Panc1 (cell line): ENCODE results near the gene CPZ.

Source experiments
- POLR2AphosphoS5 ChIP-seq: IDR thresholded peaks from 2 replicates; pipeline ENCODE4 v1.6.1; 2012; ENCODE audit warnings: mild to moderate bottlenecking, low read depth, low read length, moderate library complexity
- SIN3A ChIP-seq: IDR thresholded peaks from 2 replicates; pipeline ENCODE4 v1.6.1; 2012; ENCODE audit warnings: low read depth, mild to moderate bottlenecking, low read length, moderate library complexity, borderline replicate concordance; ENCODE audit not compliant: insufficient read depth
- TF ChIP-seq, protein P1 (sequence below): fragments of 450-650 bp; IDR thresholded peaks from 2 replicates; pipeline ENCODE4 v1.5.1; 2017; ENCODE audit warnings: mild to moderate bottlenecking
- TF ChIP-seq, protein P2 (sequence below), 2 experiments: IDR thresholded peaks; 2 replicates each; pipeline ENCODE4 v1.6.1; 2011 to 2012; ENCODE audit warnings: low read depth in 2 of 2, control low read depth in 1 of 2, low read length in 1 of 2, mild to moderate bottlenecking in 1 of 2, moderate library complexity in 1 of 2; ENCODE audit not compliant: insufficient read depth in 1 of 2

DNA sequence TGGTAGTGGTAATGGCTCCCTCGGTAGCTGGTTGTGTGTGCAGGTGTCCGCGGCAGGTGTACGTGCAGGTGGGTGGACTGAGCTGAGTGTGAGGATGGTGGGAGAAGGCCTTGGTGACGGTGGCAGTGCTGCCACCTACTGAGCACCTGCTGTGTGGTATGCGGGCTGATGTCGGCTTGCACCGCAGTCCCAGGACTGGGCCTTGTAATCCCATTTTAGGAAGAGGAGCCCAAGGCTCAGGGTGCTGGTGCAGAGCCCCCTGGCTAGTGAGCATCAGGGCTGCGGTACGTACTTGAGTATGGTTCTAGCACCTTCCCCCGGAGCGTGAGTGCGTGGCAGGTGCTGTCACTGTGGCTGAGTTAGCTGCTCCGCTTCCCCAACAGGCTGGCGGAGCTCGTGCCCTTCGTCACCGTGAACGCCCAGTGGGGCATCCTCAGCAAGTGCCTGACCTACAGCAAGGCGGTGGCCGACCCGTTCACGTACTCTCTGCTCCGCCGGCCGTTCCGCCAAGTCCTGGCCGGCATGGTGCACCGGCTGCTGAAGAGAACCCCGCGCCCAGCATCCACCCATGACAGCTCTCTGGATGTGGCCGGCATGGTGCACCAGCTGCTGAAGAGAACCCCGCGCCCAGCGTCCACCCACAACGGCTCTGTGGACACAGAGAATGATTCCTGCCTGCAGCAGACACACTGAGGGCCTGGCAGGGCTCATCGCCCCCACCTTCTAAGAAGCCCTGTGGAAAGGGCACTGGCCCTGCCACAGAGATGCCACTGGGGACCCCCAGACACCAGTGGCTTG, 5.7 kb upstream of the CPZ start:
- TF ChIP-seq POLR2AphosphoS5 (no peak), SIN3A (no peak)
- TF ChIP-seq, protein P1, sequence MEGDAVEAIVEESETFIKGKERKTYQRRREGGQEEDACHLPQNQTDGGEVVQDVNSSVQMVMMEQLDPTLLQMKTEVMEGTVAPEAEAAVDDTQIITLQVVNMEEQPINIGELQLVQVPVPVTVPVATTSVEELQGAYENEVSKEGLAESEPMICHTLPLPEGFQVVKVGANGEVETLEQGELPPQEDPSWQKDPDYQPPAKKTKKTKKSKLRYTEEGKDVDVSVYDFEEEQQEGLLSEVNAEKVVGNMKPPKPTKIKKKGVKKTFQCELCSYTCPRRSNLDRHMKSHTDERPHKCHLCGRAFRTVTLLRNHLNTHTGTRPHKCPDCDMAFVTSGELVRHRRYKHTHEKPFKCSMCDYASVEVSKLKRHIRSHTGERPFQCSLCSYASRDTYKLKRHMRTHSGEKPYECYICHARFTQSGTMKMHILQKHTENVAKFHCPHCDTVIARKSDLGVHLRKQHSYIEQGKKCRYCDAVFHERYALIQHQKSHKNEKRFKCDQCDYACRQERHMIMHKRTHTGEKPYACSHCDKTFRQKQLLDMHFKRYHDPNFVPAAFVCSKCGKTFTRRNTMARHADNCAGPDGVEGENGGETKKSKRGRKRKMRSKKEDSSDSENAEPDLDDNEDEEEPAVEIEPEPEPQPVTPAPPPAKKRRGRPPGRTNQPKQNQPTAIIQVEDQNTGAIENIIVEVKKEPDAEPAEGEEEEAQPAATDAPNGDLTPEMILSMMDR: peak; percentile 63
- TF ChIP-seq, protein P2, sequence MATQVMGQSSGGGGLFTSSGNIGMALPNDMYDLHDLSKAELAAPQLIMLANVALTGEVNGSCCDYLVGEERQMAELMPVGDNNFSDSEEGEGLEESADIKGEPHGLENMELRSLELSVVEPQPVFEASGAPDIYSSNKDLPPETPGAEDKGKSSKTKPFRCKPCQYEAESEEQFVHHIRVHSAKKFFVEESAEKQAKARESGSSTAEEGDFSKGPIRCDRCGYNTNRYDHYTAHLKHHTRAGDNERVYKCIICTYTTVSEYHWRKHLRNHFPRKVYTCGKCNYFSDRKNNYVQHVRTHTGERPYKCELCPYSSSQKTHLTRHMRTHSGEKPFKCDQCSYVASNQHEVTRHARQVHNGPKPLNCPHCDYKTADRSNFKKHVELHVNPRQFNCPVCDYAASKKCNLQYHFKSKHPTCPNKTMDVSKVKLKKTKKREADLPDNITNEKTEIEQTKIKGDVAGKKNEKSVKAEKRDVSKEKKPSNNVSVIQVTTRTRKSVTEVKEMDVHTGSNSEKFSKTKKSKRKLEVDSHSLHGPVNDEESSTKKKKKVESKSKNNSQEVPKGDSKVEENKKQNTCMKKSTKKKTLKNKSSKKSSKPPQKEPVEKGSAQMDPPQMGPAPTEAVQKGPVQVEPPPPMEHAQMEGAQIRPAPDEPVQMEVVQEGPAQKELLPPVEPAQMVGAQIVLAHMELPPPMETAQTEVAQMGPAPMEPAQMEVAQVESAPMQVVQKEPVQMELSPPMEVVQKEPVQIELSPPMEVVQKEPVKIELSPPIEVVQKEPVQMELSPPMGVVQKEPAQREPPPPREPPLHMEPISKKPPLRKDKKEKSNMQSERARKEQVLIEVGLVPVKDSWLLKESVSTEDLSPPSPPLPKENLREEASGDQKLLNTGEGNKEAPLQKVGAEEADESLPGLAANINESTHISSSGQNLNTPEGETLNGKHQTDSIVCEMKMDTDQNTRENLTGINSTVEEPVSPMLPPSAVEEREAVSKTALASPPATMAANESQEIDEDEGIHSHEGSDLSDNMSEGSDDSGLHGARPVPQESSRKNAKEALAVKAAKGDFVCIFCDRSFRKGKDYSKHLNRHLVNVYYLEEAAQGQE (IDR thresholded peaks at IDR 0.05; ENCODE audit: insufficient read depth in 1 of 2, low read depth in 2 of 2, low read length in 1 of 2): no peak
